ENCODE measurements around the gene RELT.

RELT gene

DNA sequence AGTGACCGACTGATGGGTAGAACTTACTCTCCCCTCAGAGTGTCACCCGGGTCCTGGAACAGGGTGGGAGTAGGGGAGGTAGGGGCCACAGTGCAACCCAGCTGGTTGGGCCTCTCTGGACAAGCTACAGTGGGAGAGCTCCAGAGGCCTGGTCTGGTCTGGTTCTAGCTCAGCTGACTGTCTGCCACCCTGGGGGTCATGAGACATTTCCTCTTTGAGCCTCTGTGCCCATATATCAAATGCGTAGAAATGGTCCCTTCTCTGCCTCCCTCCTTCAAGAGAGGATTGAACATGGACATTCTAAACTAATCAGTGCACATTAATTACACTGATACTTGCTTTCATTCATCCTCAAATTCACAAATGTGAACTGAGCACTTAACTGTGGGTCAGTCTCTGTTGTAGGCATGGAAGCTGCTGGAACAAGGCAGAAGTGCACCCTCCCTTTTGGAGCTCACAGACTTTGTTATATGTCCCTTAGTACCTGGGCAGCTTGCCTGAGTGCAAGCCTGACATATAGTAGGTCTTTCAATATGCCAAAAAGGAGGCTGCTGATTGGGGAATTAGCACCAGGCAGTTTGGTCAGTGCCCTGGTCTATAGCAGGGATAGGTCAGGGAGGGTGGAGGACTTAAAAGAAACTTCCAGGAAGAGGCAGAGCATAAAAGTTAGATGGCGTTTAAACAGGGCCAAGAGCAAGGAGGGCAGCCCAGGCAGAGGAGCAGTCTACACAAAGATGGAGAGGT is 42.4 kb upstream of the RELT start:
- TF ChIP-seq Cebpa-rat (IDR thresholded peaks at IDR 0.05): no peak
- peak overlapping the region in 7 of 11 experiments; percentile 13 to 52 (median 28); a peak in 11 of 22 replicates for H3K27ac ChIP-seq

DNA sequence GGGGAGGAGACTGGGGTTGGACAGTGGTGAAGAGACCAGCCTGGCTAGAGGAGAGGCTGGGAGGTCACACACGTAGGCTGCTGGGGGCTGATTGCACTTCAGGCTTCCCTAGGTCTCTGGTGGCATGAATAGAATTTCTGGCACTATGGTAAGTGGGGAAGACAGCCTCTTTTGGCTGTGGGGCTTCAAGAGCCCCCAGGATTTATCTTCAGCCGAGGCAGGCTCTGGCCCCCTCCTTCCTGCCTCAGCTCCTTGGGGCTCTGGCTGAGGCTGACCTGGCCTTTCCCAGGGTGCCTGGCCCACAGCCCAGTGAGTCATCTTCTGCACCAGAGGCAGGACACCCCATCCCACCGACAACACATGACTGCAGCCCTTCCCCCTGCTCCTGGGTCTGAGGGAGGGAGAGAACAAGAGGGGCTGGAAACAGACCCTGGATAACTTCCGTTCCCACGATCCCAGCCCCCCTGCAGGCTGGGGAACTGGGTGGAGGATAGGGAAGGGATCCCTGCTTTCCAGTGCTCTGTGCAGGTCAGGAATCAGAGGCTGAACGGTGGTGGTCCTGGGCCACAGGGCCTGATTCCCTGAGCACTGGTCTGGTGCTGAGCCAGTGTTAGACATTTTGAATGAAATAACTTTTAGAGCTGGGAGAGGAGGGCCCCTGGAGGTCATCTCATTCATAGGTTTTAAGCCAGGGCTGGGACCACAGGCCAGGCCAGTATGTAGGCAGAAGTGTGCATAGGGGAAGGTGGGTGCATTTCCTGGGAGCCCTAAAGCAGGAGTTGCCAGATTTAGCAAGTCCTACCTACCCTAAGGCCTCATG is 41.6 kb upstream of the RELT start:
- peak overlapping the region in 9 of 11 experiments; percentile 1 to 52 (median 28); a peak in 14 of 22 replicates for H3K27ac ChIP-seq
- no peaks in the 10 kb centered on the region for H4K20me1 ChIP-seq
- H3K4me3 ChIP-seq: no peak overlapping the region
- no peak for TF ChIP-seq Cebpa-rat (IDR thresholded peaks at IDR 0.05)
- H3K4me1 ChIP-seq: peaks cover 30 to 47% (median 40%) of the 10 kb centered on the region in 10 experiments
- H3K36me3 ChIP-seq: no peaks in the 10 kb centered on the region
- H3K9ac ChIP-seq: peak overlapping the region; percentile 9 to 51 (median 38); a peak in 17 of 22 replicates
- no peaks in the 10 kb centered on the region for H3K9me3 ChIP-seq (replicated peaks in 1 of 11)
- no peaks in the 10 kb centered on the region for H3K27me3 ChIP-seq
- peak overlapping the region; percentile 65 to 84 (median 72) for H3K4me2 ChIP-seq

More for the DNA sequence above, 42.4 kb upstream of the RELT start:
- H3K9me3 ChIP-seq (replicated peaks in 1 of 11): no peaks in the 10 kb centered on the region
- H3K4me3 ChIP-seq: no peak overlapping the region
- H3K9ac ChIP-seq: peak overlapping the region in 8 of 11 experiments; percentile 9 to 51 (median 37); a peak in 9 of 22 replicates
- no peaks in the 10 kb centered on the region for H4K20me1 ChIP-seq
- H3K36me3 ChIP-seq: no peaks in the 10 kb centered on the region
- H3K4me2 ChIP-seq: peak overlapping the region; percentile 65 to 84 (median 72); a peak in 18 of 22 replicates
- H3K27me3 ChIP-seq: no peaks in the 10 kb centered on the region
- peaks cover 27 to 47% (median 39%) of the 10 kb centered on the region in 10 experiments for H3K4me1 ChIP-seq

DNA sequence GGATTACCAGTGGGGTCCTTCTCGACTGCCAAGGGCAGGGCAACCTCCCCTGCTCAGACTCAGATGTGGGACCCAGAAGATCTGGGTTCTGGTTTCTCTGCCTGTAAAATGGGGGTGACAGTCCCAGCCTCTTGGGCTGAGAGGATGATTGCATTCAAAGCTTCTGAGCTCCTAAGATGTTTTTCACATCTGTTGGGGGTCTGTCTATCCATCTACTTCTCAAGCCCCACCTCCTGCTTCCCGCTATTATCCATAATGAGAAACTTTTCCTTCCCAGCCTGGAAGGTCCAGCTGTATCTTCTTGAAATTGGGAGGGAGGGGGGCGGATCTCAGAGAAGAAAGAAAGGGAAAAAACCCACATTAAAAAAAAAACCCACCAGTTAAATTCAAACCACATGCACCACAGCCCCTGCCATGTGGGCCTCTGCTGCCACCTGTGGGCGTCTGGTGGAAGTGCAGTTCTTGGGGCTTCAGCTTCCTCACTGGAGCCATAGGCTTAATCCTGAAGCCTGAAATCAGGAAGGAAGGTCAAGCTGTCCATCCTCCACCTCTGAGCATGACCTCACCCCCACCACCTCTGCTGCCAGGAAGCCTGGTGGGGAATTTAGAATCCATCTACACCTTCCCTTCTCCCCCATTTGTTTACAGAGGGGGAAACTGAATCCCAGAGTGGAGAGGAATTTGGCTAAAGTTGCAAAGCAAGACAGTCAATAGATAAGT is 40.8 kb upstream of the RELT start:
- Histone ChIP-seq H3K27ac (peak overlapping the region in 8 of 11 experiments; percentile 1 to 52 (median 34); a peak in 11 of 22 replicates), H3K9me3 (replicated peaks in 1 of 11) (no peaks in the 10 kb centered on the region), H3K36me3 (no peaks in the 10 kb centered on the region), H3K9ac (peak overlapping the region in 7 of 11 experiments; percentile 23 to 51 (median 39); a peak in 12 of 22 replicates), H3K4me3 (no peak overlapping the region), H3K27me3 (no peaks in the 10 kb centered on the region), H4K20me1 (no peaks in the 10 kb centered on the region), H3K4me1 (peaks cover 30 to 53% (median 39%) of the 10 kb centered on the region in 10 experiments), H3K4me2 (peak overlapping the region; percentile 65 to 84 (median 72))
- no peak for TF ChIP-seq Cebpa-rat (IDR thresholded peaks at IDR 0.05)

DNA sequence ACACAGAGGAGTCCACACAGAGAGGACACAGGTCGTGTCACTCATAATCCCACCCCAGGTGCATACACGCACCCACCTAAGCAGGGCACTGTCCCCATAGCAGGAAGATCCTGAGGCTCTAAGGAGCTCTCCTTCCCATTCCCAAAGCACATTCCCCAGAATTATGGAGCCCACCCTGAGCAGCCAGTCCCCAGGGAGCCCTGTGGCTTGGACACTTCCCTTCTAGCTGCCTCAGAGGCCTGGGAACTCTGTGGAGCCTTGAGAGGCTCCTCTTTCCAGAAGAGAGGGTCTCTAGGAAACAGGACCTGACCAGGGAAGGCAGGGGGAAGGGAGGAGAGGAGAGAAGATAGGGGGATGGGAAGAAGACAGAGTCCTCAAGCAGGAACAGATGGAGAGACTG is 38.4 kb upstream of the RELT start:
- no peaks in the 10 kb centered on the region for H3K36me3 ChIP-seq
- peaks cover 28 to 48% (median 35%) of the 10 kb centered on the region in 10 experiments for H3K4me1 ChIP-seq
- H3K9ac ChIP-seq: peak overlapping the region in 5 of 11 experiments; percentile 11 to 30 (median 18); a peak in 3 of 22 replicates
- no peaks in the 10 kb centered on the region for H3K9me3 ChIP-seq (replicated peaks in 1 of 11)
- H3K4me2 ChIP-seq: peak overlapping the region in 8 of 11 experiments; percentile 3 to 57 (median 40); a peak in 14 of 22 replicates
- no peak overlapping the region for H3K4me3 ChIP-seq
- H3K27me3 ChIP-seq: no peaks in the 10 kb centered on the region
- H4K20me1 ChIP-seq: no peaks in the 10 kb centered on the region
- no peak for TF ChIP-seq Cebpa-rat (IDR thresholded peaks at IDR 0.05)
- peak overlapping the region in 2 of 11 experiments; percentile 17 to 30; a peak in 1 of 22 replicates for H3K27ac ChIP-seq

DNA sequence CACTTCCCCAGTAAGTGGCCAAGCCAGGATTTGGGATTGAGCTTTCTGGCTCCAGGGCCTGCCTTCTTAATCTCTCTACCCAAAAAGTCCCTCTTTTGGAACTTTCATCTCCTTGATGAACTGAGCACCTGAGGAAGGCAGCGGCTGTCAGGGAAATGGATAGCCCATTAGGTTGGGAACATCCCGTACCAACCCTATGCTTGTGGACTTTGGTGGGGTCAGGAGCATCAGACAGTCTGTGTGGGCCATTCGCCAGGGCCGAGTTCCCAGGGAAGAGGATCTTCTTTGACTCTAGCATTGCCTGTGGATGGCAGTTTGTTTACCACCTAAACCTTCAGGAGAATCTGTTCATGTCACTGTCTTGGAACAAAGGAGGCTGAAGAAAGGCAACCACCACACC is 37.9 kb upstream of the RELT start:
- H3K4me1 ChIP-seq: peaks cover 25 to 47% (median 34%) of the 10 kb centered on the region in 10 experiments
- no peaks in the 10 kb centered on the region for H3K27me3 ChIP-seq
- no peaks in the 10 kb centered on the region for H3K9me3 ChIP-seq (replicated peaks in 1 of 11)
- H3K36me3 ChIP-seq: no peaks in the 10 kb centered on the region
- peak overlapping the region in 2 of 11 experiments; percentile 17 to 30; a peak in 1 of 22 replicates for H3K27ac ChIP-seq
- TF ChIP-seq Cebpa-rat (IDR thresholded peaks at IDR 0.05): no peak
- no peak overlapping the region for H3K4me3 ChIP-seq
- H3K9ac ChIP-seq: peak overlapping the region in 4 of 11 experiments; percentile 11 to 30 (median 16); a peak in 4 of 22 replicates
- peak overlapping the region in 8 of 11 experiments; percentile 3 to 57 (median 42); a peak in 15 of 22 replicates for H3K4me2 ChIP-seq
- no peaks in the 10 kb centered on the region; a peak in 1 of 22 replicates for H4K20me1 ChIP-seq

DNA sequence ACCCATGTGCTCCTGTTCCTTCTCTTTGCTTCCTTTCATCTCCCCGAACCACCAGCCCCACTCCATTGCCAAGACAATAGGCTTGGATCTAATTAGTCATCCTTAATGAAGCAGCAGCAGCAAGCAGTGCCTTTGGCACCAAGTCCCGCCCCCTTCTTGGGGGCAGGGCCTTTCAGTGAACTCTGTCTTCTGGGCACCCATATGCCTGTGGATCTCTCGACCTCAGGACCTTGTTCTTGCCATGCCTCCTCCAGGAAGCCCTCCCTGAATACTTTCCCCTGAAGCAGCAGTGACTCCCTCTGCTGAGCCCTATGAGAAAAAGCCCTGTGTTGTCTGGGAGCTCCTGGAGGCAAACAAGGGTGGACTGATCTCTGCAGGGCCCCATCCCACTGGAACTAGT is 36.0 kb upstream of the RELT start:
- H3K9ac ChIP-seq: no peak overlapping the region
- H3K4me1 ChIP-seq: peaks cover 6 to 28% (median 19%) of the 10 kb centered on the region in 10 experiments
- TF ChIP-seq Cebpa-rat (IDR thresholded peaks at IDR 0.05): no peak
- H4K20me1 ChIP-seq: no peaks in the 10 kb centered on the region; a peak in 2 of 22 replicates
- H3K9me3 ChIP-seq (replicated peaks in 1 of 11): no peaks in the 10 kb centered on the region
- no peak overlapping the region for H3K4me3 ChIP-seq
- 0 out of 22 replicates have a peak overlapping the region, but pooled peaks of 1 of the 11 experiments have one; percentile 5 for H3K4me2 ChIP-seq
- H3K27me3 ChIP-seq: no peaks in the 10 kb centered on the region
- no peak overlapping the region; a peak in 1 of 22 replicates for H3K27ac ChIP-seq
- H3K36me3 ChIP-seq: no peaks in the 10 kb centered on the region

DNA sequence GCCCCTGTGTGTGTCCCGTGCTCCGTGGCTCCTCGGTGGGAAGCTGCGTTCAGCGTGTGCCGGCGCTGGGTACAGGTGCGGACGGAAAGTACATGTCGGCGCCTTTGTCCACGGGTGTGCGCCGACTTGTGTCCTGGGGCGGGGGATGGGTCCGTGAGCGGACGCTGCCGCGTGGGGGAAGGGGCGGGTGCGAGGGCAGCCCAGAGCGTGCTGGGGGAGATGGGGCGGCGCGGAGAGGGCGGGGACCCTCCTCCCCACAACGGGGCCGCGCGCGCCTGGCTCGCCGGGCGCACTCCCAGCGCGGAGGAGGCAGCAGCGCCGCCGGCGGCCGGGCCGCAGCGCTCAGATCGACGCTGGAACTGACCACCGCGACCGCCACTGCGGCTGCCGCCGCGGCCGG is 33.6 kb upstream of the RELT start:
- no peak overlapping the region for H3K4me2 ChIP-seq

More for the DNA sequence above, 33.6 kb upstream of the RELT start:
- H3K27ac ChIP-seq: no peak overlapping the region
- TF ChIP-seq Cebpa-rat (IDR thresholded peaks at IDR 0.05): no peak
- H4K20me1 ChIP-seq: no peaks in the 10 kb centered on the region; a peak in 2 of 22 replicates
- no peaks in the 10 kb centered on the region for H3K27me3 ChIP-seq
- no peaks in the 10 kb centered on the region for H3K9me3 ChIP-seq (replicated peaks in 1 of 11)
- H3K4me3 ChIP-seq: no peak overlapping the region
- no peak overlapping the region for H3K9ac ChIP-seq
- H3K4me1 ChIP-seq: peaks cover 0 to 22% (median 15%) of the 10 kb centered on the region in 10 experiments; a peak in 16 of 20 replicates
- no peaks in the 10 kb centered on the region for H3K36me3 ChIP-seq

Measured in BLaER1 treated with 17β-estradiol and CSF1 and Interleukin-3, amounts not matched to agents 10 nM and 100 nM (cell line).